DND-41 (cell line): ENCODE data around the gene SLC25A41.

Source experiments
- ATAC-seq: fragments of 200-7000 bp; cut with Tn5 transposase; 3 replicates; pipeline ENCODE4 v1.9.1; 2021; ENCODE audit warnings: low read depth; ENCODE audit not compliant: insufficient read depth
- DNase-seq: peaks from one replicate; pipeline ENCODE4 v3.0.0-alpha.2; 2020
- H2AFZ ChIP-seq: 2 replicates; pipeline ENCODE4 v1.6.0; 2012; ENCODE audit warnings: low read depth, low read length
- H3K27ac ChIP-seq: 2 replicates; pipeline ENCODE4 v1.5.1; 2012; ENCODE audit warnings: low read length, inconsistent platforms
- H3K27me3 ChIP-seq: fragments of 200-600 bp; sonication (generic); 2 replicates; pipeline ENCODE4 v1.6.0; 2012; ENCODE audit warnings: low read length, mild to moderate bottlenecking, inconsistent platforms; ENCODE audit not compliant: insufficient read depth, poor library complexity
- H3K36me3 ChIP-seq: 2 replicates; pipeline ENCODE4 v1.5.1; 2012; ENCODE audit warnings: low read length, inconsistent platforms; ENCODE audit not compliant: insufficient read depth
- H3K4me1 ChIP-seq: 2 replicates; pipeline ENCODE4 v1.5.1; 2012; ENCODE audit warnings: mild to moderate bottlenecking, low read length; ENCODE audit not compliant: insufficient read depth
- H3K4me2 ChIP-seq: 2 replicates; pipeline ENCODE4 v1.6.0; 2012; ENCODE audit warnings: mild to moderate bottlenecking, moderate library complexity, low read length, inconsistent platforms; ENCODE audit not compliant: insufficient read depth
- H3K4me3 ChIP-seq, 2 experiments: fragments of 200-600 bp in 1 of 2; shearing (Covaris generic) in 1 of 2; 2 replicates each; pipeline ENCODE4 v1.5.1; 2012 to 2016; ENCODE audit warnings: inconsistent platforms in 2 of 2, low read length in 2 of 2, mild to moderate bottlenecking in 2 of 2, low read depth in 1 of 2, moderate library complexity in 1 of 2
- H3K79me2 ChIP-seq: 2 replicates; pipeline ENCODE4 v1.6.0; 2012; ENCODE audit warnings: low read length, inconsistent platforms; ENCODE audit not compliant: insufficient read depth
- H3K9ac ChIP-seq: 2 replicates; pipeline ENCODE4 v1.6.0; 2012; ENCODE audit warnings: low read depth, mild to moderate bottlenecking, inconsistent platforms, low read length, moderate library complexity
- H3K9me3 ChIP-seq: 2 replicates; pipeline ENCODE4 v1.5.1; 2012; ENCODE audit warnings: low read length, moderate library complexity, mild to moderate bottlenecking, inconsistent platforms; ENCODE audit not compliant: insufficient read depth, severe bottlenecking
- H4K20me1 ChIP-seq: 2 replicates; pipeline ENCODE4 v1.6.0; 2012; ENCODE audit warnings: low read length; ENCODE audit not compliant: insufficient read depth
- CTCF ChIP-seq: IDR thresholded peaks from 2 replicates; pipeline ENCODE4 v1.5.1; 2012; ENCODE audit warnings: borderline replicate concordance, low read length, moderate library complexity, mild to moderate bottlenecking; ENCODE audit not compliant: poor library complexity, severe bottlenecking; ENCODE audit errors: extremely low read depth
- EZH2 ChIP-seq: IDR thresholded peaks from 3 replicates; pipeline ENCODE4 v1.6.1; 2012; ENCODE audit warnings: borderline replicate concordance, low read depth, mild to moderate bottlenecking, moderate library complexity, low read length, inconsistent platforms; ENCODE audit not compliant: severe bottlenecking

Gene SLC25A41

GRCh38 chr19:6439743-6440142 is 6.2 kb upstream of the SLC25A41 start:
- Histone ChIP-seq H3K4me2 (no peak overlapping the region), H3K9me3 (no peaks in the 10 kb centered on the region), H2AFZ (no peak overlapping the region), H3K4me3 (no peak overlapping the region), H3K36me3 (no peaks in the 10 kb centered on the region), H3K4me1 (no peaks in the 10 kb centered on the region), H3K27ac (no peak overlapping the region), H4K20me1 (peaks cover 2% of the 10 kb centered on the region; the same call in 1 of the 2 replicates), H3K79me2 (no peaks in the 10 kb centered on the region), H3K27me3 (no peaks in the 10 kb centered on the region), H3K9ac (no peak overlapping the region)
- ATAC-seq (no peak), DNase-seq (no peak)
- TF ChIP-seq EZH2, result no peak
- no peak for TF ChIP-seq CTCF

DNA sequence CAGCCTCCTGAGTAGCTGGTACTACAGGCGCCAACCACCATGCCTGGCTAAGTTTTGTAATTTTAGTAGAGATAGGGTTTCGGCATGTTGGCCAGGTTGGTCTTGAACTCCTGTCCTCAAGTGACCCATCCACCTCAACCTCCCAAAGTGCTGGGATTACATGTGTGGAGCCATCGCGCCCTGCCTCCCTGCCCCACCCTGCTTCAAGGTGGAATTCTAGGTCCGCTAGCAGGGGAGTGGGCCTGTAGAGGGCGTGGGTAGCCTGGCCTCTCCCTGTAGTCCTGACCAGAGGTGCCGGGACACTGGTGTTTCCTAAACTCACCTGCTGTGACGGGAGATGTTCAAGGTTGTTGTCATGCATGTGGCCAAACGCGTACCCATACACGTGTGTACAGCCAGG is 398 bp downstream of the SLC25A41 start:
- H3K79me2 ChIP-seq, result no peaks in the 10 kb centered on the region
- H3K9me3 ChIP-seq, result no peaks in the 10 kb centered on the region
- no peak overlapping the region for H3K27ac ChIP-seq
- no peak for DNase-seq
- TF ChIP-seq EZH2 (no peak), CTCF (no peak)
- H3K4me3 ChIP-seq, result no peak overlapping the region
- no peaks in the 10 kb centered on the region for H3K27me3 ChIP-seq
- no peak overlapping the region for H2AFZ ChIP-seq
- no peak overlapping the region for H3K9ac ChIP-seq
- no peaks in the 10 kb centered on the region for H3K36me3 ChIP-seq
- H3K4me1 ChIP-seq, result no peaks in the 10 kb centered on the region
- H3K4me2 ChIP-seq, result no peak overlapping the region
- no peak for ATAC-seq
- no peaks in the 10 kb centered on the region for H4K20me1 ChIP-seq

- H3K27me3 ChIP-seq, result no peaks in the 10 kb centered on the region
- no peak overlapping the region for H2AFZ ChIP-seq
- no peak overlapping the region for H3K4me3 ChIP-seq
- TF ChIP-seq EZH2 (no peak), CTCF (no peak)
- no peaks in the 10 kb centered on the region for H3K4me1 ChIP-seq
- H3K9ac ChIP-seq, result no peak overlapping the region
- H3K9me3 ChIP-seq, result no peaks in the 10 kb centered on the region
- no peaks in the 10 kb centered on the region for H4K20me1 ChIP-seq
- no peaks in the 10 kb centered on the region for H3K36me3 ChIP-seq
- no peak for DNase-seq
- ATAC-seq, result no peak
- H3K79me2 ChIP-seq, result no peaks in the 10 kb centered on the region
- no peak overlapping the region for H3K4me2 ChIP-seq
- no peak overlapping the region for H3K27ac ChIP-seq
Observed at GRCh38 chr19:6431891-6432290, 1.7 kb downstream of the SLC25A41 start.
